DMS53 treated with DMSO at 0.1 percent for 48 hours (cell line): ENCODE results near the gene ELOVL7.
A peak's percentile ranks its signal among the peaks of the same experiment; 100 is the strongest.
"Not testable (repeated sequence)": the region's sequence is repeated elsewhere in the genome, so short reads cannot be mapped to it uniquely, and the experiment has no call there.

ENCODE experiments used
- DNase-seq: peaks from one replicate; lab custom pipeline; 2025; ENCODE audit not compliant: unreplicated experiment; lab: John Stamatoyannopoulos, UW

The ELOVL7 gene

GRCh38 chr5:60718166-60718892 is 125.7 kb downstream of the ELOVL7 start:
- no peak for DNase-seq

GRCh38 chr5:60715201-60715928 is 128.7 kb downstream of the ELOVL7 start:
- DNase-seq, result not testable (repeated sequence)

- DNase-seq, result no peak
These were observed 131.1 kb downstream of the ELOVL7 start for GRCh38 chr5:60712950-60713349.

- not testable (repeated sequence) for DNase-seq
These were observed 132.2 kb downstream of the ELOVL7 start for GRCh38 chr5:60711892-60712291.

DNA sequence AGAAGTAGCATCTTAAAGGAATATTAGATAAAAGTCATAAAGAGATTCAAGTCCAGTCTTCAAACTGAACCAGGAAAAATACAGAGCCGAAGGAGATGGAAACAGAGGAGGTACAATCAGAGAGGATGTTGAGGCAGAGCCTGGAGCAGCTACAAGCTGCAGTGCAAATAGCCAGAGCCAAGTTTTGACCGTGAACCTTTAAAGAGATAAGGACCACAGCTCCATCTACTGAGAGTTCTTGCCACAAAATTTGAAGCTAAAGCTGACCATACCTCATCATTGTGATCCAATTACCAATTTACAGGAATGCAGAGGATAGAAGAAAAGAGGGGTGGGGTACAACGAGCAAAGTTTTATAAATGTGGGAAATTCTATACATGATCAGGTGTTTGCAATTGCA is 133.7 kb downstream of the ELOVL7 start:
- DNase-seq, result no peak

DNA sequence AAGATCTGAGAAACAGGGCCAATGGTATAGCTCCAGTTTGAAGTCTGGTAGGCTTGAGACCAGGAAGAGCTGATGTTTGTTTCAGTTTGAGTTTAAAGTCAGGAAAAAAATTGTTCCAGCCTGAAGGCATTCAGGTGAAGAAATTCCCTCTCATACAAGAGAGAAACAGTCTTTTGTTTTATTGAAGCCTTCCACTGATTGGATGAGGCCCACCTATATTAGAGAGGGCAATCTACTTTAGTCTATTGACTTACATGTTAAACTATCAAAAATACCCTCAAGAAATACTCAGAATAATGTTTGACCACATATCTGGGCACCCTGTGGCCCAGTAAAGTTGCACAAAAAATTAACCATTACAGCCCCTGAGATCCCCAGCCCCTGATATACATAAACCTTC is 138.9 kb downstream of the ELOVL7 start:
- DNase-seq, result no peak

GRCh38 chr5:60703944-60704343 is 140.1 kb downstream of the ELOVL7 start:
- peak; percentile 60 for DNase-seq
